Measurements from ENCODE around the gene UBP1. TPM values are rescaled to one million over a fixed set of nuclear protein-coding genes. Genes with fewer than 3 reads are reported as not detected.

UBP1 gene, protein sequence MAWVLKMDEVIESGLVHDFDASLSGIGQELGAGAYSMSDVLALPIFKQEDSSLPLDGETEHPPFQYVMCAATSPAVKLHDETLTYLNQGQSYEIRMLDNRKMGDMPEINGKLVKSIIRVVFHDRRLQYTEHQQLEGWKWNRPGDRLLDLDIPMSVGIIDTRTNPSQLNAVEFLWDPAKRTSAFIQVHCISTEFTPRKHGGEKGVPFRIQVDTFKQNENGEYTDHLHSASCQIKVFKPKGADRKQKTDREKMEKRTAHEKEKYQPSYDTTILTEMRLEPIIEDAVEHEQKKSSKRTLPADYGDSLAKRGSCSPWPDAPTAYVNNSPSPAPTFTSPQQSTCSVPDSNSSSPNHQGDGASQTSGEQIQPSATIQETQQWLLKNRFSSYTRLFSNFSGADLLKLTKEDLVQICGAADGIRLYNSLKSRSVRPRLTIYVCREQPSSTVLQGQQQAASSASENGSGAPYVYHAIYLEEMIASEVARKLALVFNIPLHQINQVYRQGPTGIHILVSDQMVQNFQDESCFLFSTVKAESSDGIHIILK
- total RNA-seq: 10 to 100 TPM; 69.0 to 92.2 TPM

DNA sequence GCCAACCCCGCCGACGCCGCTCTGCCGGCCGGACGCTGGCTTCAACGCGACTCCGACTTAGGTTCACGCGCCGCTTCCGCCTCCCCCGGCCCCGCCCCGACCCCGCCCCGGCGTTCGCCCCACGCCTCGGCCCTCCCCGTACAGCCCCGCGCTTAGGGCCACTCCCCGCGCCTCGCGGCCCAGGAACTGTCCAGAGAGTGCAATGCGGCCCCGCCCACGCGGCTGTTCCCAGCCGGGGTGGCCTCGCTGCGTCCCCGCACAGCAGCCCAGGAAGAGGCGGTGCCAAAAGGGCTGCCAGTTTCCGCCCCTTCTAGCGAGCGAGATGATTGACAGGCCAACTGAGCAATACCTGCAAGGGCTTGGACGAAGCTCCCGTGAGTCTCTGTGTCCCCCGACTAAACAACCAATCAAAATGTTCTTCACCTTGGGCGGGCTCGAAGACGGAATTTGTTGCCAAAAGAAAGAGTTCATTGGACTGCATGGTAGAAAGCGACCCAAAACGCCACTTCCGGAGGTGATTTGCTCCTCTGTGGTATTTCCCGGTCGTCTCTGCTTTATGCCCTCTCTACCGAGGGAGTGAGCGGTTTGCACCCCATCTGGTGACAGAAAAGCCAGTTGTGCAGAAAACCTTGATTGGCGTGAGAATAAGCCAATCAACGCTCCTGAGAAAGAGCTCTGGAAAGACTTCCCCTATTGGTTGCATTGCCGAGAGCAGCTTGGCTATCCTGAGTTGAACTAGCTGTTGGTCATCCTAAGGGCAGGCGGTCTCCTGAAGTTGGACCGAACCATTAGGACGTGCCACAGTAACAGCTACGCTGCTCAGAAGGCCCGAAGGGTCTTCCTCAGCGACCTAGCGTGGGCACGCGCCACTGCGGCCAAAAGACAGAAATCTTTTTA lies at the start of gene UBP1:
Gene UBP1 (minus strand): TSS at position 78 of the 897 bp plus-strand sequence. CDS start 557 bp downstream, outside the sequence.
- no peaks in the 10 kb centered on the region for H3K27me3 ChIP-seq (replicated peaks; ENCODE audit: insufficient read depth)
- peak; percentile 96 for ATAC-seq (ENCODE audit: insufficient number of reproducible peaks, low FRiP score, low read depth)
- TF ChIP-seq, protein P1, sequence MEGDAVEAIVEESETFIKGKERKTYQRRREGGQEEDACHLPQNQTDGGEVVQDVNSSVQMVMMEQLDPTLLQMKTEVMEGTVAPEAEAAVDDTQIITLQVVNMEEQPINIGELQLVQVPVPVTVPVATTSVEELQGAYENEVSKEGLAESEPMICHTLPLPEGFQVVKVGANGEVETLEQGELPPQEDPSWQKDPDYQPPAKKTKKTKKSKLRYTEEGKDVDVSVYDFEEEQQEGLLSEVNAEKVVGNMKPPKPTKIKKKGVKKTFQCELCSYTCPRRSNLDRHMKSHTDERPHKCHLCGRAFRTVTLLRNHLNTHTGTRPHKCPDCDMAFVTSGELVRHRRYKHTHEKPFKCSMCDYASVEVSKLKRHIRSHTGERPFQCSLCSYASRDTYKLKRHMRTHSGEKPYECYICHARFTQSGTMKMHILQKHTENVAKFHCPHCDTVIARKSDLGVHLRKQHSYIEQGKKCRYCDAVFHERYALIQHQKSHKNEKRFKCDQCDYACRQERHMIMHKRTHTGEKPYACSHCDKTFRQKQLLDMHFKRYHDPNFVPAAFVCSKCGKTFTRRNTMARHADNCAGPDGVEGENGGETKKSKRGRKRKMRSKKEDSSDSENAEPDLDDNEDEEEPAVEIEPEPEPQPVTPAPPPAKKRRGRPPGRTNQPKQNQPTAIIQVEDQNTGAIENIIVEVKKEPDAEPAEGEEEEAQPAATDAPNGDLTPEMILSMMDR (IDR thresholded peaks at IDR 0.05): no peak

DNA sequence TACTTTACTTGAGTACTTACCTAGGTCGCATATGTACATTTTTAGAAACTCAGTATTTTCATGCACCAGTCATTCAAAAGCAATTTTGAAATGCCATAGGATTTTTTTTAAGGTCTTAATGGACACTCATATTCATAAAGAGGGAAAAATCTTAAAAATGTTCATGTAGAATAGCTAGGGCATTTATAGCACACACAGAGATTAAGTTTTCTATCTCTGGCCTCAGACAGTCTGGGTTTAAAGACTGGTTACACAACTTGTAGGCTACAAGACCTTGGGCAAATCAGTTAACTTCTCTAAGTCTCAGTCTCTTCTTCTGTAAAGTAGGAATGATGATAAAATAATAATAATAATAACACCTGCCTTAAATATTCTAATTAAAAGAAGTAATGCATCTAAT lies 48.5 kb upstream of the UBP1 start:
- Histone ChIP-seq H3K4me3 (no peak overlapping the region), H3K4me1 (ENCODE audit: control insufficient read depth in 1 of 2, low read depth in 2 of 2) (no peaks in the 10 kb centered on the region), H3K9me3 (no peaks in the 10 kb centered on the region), H3K36me3 (no peaks in the 10 kb centered on the region), H3K27ac (no peak overlapping the region), H3K27me3 (replicated peaks; ENCODE audit: insufficient read depth) (no peaks in the 10 kb centered on the region)
- DNase-seq (ENCODE audit: low spot score) (no peak), ATAC-seq (ENCODE audit: insufficient number of reproducible peaks, low FRiP score, low read depth) (no peak)
- TF ChIP-seq, protein P1 (IDR thresholded peaks at IDR 0.05): no peak

More for the DNA sequence above, at the start of gene UBP1:
- Histone ChIP-seq H3K4me1 (ENCODE audit: control insufficient read depth in 1 of 2, low read depth in 2 of 2) (peaks cover 17 to 41% of the 10 kb centered on the region in 2 donors), H3K27ac (peak within 1 kb of the TSS; percentile 96 to 97), H3K4me3 (peak within 1 kb of the TSS; percentile 92), H3K9me3 (no peaks in the 10 kb centered on the region), H3K36me3 (no peaks in the 10 kb centered on the region)
- DNase-seq (ENCODE audit: low spot score): peak; percentile 96

DNA sequence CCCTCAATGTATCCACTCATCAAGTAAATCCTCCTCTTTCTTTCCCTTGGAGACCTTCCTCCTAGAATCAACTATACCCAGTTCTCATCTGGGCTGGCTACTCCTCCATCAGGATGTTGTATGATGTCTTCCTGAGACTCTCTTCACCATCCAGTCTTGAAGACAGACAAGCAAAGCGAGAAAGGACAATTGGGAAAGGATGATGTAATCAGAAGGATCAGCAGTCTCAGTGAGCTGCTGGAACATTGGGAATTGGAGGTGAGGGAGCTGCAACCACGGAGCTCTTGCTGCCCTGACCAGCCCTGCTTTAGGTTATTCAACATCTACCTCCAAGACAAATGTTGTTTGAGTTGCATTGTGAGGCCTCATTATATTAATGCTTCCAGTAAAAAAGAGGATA lies 48.0 kb upstream of the UBP1 start:
- no peak overlapping the region for H3K4me3 ChIP-seq
- TF ChIP-seq, protein P1 (IDR thresholded peaks at IDR 0.05): no peak
- no peaks in the 10 kb centered on the region for H3K36me3 ChIP-seq
- peaks cover 0 to 2% of the 10 kb centered on the region in 2 donors for H3K4me1 ChIP-seq (ENCODE audit: control insufficient read depth in 1 of 2, low read depth in 2 of 2)
- DNase-seq (ENCODE audit: low spot score) (no peak), ATAC-seq (ENCODE audit: insufficient number of reproducible peaks, low FRiP score, low read depth) (no peak)
- no peaks in the 10 kb centered on the region for H3K27me3 ChIP-seq (replicated peaks; ENCODE audit: insufficient read depth)
- H3K9me3 ChIP-seq: no peaks in the 10 kb centered on the region
- no peak overlapping the region for H3K27ac ChIP-seq

DNA sequence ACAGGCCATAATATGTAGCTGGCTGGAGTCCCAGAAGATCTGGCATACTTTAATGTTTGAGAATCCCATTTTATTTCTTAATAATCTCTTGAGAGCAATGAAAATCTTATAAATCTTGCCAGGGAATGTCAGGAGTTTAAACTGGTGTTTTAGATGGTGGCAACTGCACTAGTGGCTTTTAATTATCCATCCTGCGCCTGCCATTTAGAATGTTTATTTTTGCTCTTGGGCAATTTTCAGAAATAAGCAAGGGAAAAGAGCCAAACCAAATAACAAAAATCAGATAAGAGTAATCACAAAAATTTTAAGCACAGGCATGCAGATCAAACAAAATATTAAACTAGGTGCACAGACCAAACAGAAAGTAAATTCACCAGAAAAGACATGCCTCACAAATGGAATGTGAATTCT lies 41.9 kb upstream of the UBP1 start:
- H3K36me3 ChIP-seq: no peaks in the 10 kb centered on the region
- no peak for DNase-seq (ENCODE audit: low spot score)
- no peaks in the 10 kb centered on the region for H3K9me3 ChIP-seq
- peaks cover 8 to 16% of the 10 kb centered on the region in 2 donors for H3K4me1 ChIP-seq (ENCODE audit: control insufficient read depth in 1 of 2, low read depth in 2 of 2)
- TF ChIP-seq, protein P1 (IDR thresholded peaks at IDR 0.05): no peak
- peak overlapping the region; percentile 51 for H3K4me3 ChIP-seq
- no peaks in the 10 kb centered on the region for H3K27me3 ChIP-seq (replicated peaks; ENCODE audit: insufficient read depth)
- peak overlapping the region; percentile 1 to 61 for H3K27ac ChIP-seq
- no peak for ATAC-seq (ENCODE audit: insufficient number of reproducible peaks, low FRiP score, low read depth)

DNA sequence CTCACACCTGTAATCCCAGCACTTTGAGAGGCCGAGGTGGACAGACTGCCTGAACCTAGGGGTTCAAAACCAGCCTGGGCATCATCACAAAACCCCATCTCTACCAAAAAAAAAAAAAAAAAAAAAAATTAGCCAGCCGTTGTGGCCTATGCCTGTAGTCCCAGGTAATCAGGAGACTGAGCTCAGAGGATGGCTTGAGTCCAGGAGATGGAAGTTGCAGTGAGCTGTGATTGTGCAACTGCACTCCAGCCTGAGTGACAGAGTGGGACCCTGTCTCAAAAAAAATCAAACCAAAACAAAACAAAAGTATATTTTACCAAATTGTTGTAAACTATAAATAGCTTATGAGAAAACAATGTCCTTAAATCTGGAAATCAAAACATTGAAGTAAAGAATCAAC lies 34.7 kb upstream of the UBP1 start:
- no peaks in the 10 kb centered on the region for H3K27me3 ChIP-seq (replicated peaks; ENCODE audit: insufficient read depth)
- no peak overlapping the region for H3K27ac ChIP-seq
- TF ChIP-seq, protein P1 (IDR thresholded peaks at IDR 0.05): no peak
- no peak for ATAC-seq (ENCODE audit: insufficient number of reproducible peaks, low FRiP score, low read depth)
- H3K4me3 ChIP-seq: no peak overlapping the region
- no peaks in the 10 kb centered on the region for H3K9me3 ChIP-seq
- H3K36me3 ChIP-seq: no peaks in the 10 kb centered on the region
- no peaks in the 10 kb centered on the region for H3K4me1 ChIP-seq (ENCODE audit: control insufficient read depth in 1 of 2, low read depth in 2 of 2)
- DNase-seq (ENCODE audit: low spot score): no peak

Measured in thoracic aorta (tissue), 2 donors.